ENCODE data around the gene CBL. TPM values are rescaled to one million over a fixed set of nuclear protein-coding genes. Genes with fewer than 3 reads are reported as not detected.

Gene CBL
- total RNA-seq, 1 donor from 2014 or later: 46.6 TPM

GRCh38 chr11:119310682-119311052 lies 104.5 kb downstream of the CBL start:
- Histone ChIP-seq H3K4me1 (ENCODE audit: insufficient read depth, low read length) (peaks cover 7% of the 10 kb centered on the region), H3K27ac (ENCODE audit: low read depth, low read length) (no peak overlapping the region), H3K27me3 (ENCODE audit: insufficient read depth, low read length) (no peaks in the 10 kb centered on the region), H3K36me3 (ENCODE audit: insufficient read depth, low read length) (peaks cover 9% of the 10 kb centered on the region), H3K79me2 (ENCODE audit: insufficient read depth, low read length) (peaks cover 15% of the 10 kb centered on the region), H3K4me3 (ENCODE audit: insufficient read depth, low read depth, low read length) (no peak overlapping the region), H2AFZ (ENCODE audit: low read depth, low read length) (no peak overlapping the region), H4K20me1 (ENCODE audit: insufficient read depth, low read length) (peaks cover 32% of the 10 kb centered on the region), H3K9me3 (ENCODE audit: insufficient read depth, low read depth, low read length) (no peaks in the 10 kb centered on the region), H3K4me2 (ENCODE audit: low read length) (no peak overlapping the region), H3K9ac (ENCODE audit: low read length) (no peak overlapping the region)
- H3K4me1 Mint-ChIP-seq (ENCODE audit: low read depth, unreplicated experiment): peaks cover 10% of the 10 kb centered on the region
- H3K27me3 Mint-ChIP-seq (ENCODE audit: low read depth, unreplicated experiment): no peaks in the 10 kb centered on the region
- H3K27ac Mint-ChIP-seq (ENCODE audit: unreplicated experiment): no peak overlapping the region
- FAIRE-seq: no peak
- H3K9me3 Mint-ChIP-seq (ENCODE audit: unreplicated experiment): no peaks in the 10 kb centered on the region
- TF ChIP-seq CTCF (IDR thresholded peaks at IDR 0.05; ENCODE audit: insufficient read depth, low read depth, low read length) (no peak), EZH2 (IDR thresholded peaks at IDR 0.05; ENCODE audit: insufficient read depth, low read length) (no peak)
- DNase-seq (ENCODE audit: low read depth): no peak
- H3K4me3 Mint-ChIP-seq (ENCODE audit: unreplicated experiment): no peak overlapping the region
- H3K36me3 Mint-ChIP-seq (ENCODE audit: low read depth, unreplicated experiment): peaks cover 19% of the 10 kb centered on the region

- peak overlapping the region; percentile 82 for H3K4me3 Mint-ChIP-seq (ENCODE audit: unreplicated experiment)
- FAIRE-seq: no peak
- peaks cover 27% of the 10 kb centered on the region for H3K79me2 ChIP-seq (ENCODE audit: insufficient read depth, low read length)
- DNase-seq (ENCODE audit: low read depth): no peak
- peaks cover 30% of the 10 kb centered on the region for H4K20me1 ChIP-seq (ENCODE audit: insufficient read depth, low read length)
- no peak overlapping the region for H2AFZ ChIP-seq (ENCODE audit: low read depth, low read length)
- H3K36me3 Mint-ChIP-seq (ENCODE audit: low read depth, unreplicated experiment): peaks cover 10% of the 10 kb centered on the region
- H3K27ac Mint-ChIP-seq (ENCODE audit: unreplicated experiment): no peak overlapping the region
- no peaks in the 10 kb centered on the region for H3K27me3 ChIP-seq (ENCODE audit: insufficient read depth, low read length)
- H3K4me2 ChIP-seq (ENCODE audit: low read length): peak overlapping the region; percentile 92
- H3K9ac ChIP-seq (ENCODE audit: low read length): peak overlapping the region; percentile 14
- H3K9me3 Mint-ChIP-seq (ENCODE audit: unreplicated experiment): no peaks in the 10 kb centered on the region
- H3K9me3 ChIP-seq (ENCODE audit: insufficient read depth, low read depth, low read length): no peaks in the 10 kb centered on the region
- peaks cover 6% of the 10 kb centered on the region for H3K36me3 ChIP-seq (ENCODE audit: insufficient read depth, low read length)
- H3K27ac ChIP-seq (ENCODE audit: low read depth, low read length): no peak overlapping the region
- peaks cover 42% of the 10 kb centered on the region for H3K4me1 ChIP-seq (ENCODE audit: insufficient read depth, low read length)
- H3K4me1 Mint-ChIP-seq (ENCODE audit: low read depth, unreplicated experiment): peaks cover 11% of the 10 kb centered on the region
- TF ChIP-seq EZH2 (IDR thresholded peaks at IDR 0.05; ENCODE audit: insufficient read depth, low read length): no peak
- no peak for TF ChIP-seq CTCF (IDR thresholded peaks at IDR 0.05; ENCODE audit: insufficient read depth, low read depth, low read length)
- no peaks in the 10 kb centered on the region for H3K27me3 Mint-ChIP-seq (ENCODE audit: low read depth, unreplicated experiment)
- H3K4me3 ChIP-seq (ENCODE audit: insufficient read depth, low read depth, low read length): no peak overlapping the region
Observed at GRCh38 chr11:119314726-119315125, 108.6 kb downstream of the CBL start.

GRCh38 chr11:119315131-119316015 lies 109.2 kb downstream of the CBL start:
- peak overlapping the region; percentile 45 for H2AFZ ChIP-seq (ENCODE audit: low read depth, low read length)
- peak overlapping the region; percentile 74 for H3K9ac ChIP-seq (ENCODE audit: low read length)

More at GRCh38 chr11:119315131-119316015, 109.2 kb downstream of the CBL start:
- Histone ChIP-seq H3K36me3 (ENCODE audit: insufficient read depth, low read length) (peaks cover 6% of the 10 kb centered on the region), H3K4me3 (ENCODE audit: insufficient read depth, low read depth, low read length) (peak overlapping the region; percentile 61), H3K27ac (ENCODE audit: low read depth, low read length) (no peak overlapping the region), H4K20me1 (ENCODE audit: insufficient read depth, low read length) (peaks cover 30% of the 10 kb centered on the region), H3K9me3 (ENCODE audit: insufficient read depth, low read depth, low read length) (no peaks in the 10 kb centered on the region), H3K4me1 (ENCODE audit: insufficient read depth, low read length) (peaks cover 43% of the 10 kb centered on the region), H3K27me3 (ENCODE audit: insufficient read depth, low read length) (no peaks in the 10 kb centered on the region), H3K4me2 (ENCODE audit: low read length) (peak overlapping the region; percentile 92), H3K79me2 (ENCODE audit: insufficient read depth, low read length) (peaks cover 27% of the 10 kb centered on the region)
- Mint-ChIP-seq H3K27me3 (ENCODE audit: low read depth, unreplicated experiment) (no peaks in the 10 kb centered on the region), H3K27ac (ENCODE audit: unreplicated experiment) (peak overlapping the region; percentile 34), H3K4me3 (ENCODE audit: unreplicated experiment) (peak overlapping the region; percentile 82), H3K4me1 (ENCODE audit: low read depth, unreplicated experiment) (peaks cover 14% of the 10 kb centered on the region), H3K36me3 (ENCODE audit: low read depth, unreplicated experiment) (peaks cover 10% of the 10 kb centered on the region), H3K9me3 (ENCODE audit: unreplicated experiment) (no peaks in the 10 kb centered on the region)
- FAIRE-seq (no peak), DNase-seq (ENCODE audit: low read depth) (no peak)
- TF ChIP-seq EZH2 (IDR thresholded peaks at IDR 0.05; ENCODE audit: insufficient read depth, low read length): no peak
- no peak for TF ChIP-seq CTCF (IDR thresholded peaks at IDR 0.05; ENCODE audit: insufficient read depth, low read depth, low read length)

Data from astrocyte (in vitro differentiated cells and primary cell).